ENCODE data around the gene DOLK. TPM values are rescaled to one million over a fixed set of nuclear protein-coding genes. Genes with fewer than 3 reads are reported as not detected.

The DOLK gene
- total RNA-seq, 1 experiment from 2014 or later, result 20.1 TPM

DNA sequence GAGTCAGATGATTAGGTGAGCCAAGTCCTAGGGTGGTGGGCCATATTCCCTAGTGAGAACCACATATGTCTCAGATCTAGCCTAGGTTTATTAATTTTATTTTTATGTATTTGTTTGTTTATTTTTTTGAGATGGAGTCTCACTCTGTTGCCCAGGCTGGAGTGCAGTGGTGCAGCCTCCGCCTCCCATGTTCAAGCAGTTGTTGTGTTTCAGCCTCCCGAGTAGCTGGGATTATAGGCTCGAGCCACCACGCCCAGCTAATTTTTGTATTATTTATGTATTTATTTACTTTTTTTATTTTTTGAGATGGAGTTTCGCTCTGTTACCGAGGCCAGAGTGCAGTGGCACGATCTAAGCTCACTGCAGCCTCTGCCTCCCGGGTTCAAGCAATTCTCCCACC is 36.1 kb upstream of the DOLK start:
- TF ChIP-seq, protein P1, sequence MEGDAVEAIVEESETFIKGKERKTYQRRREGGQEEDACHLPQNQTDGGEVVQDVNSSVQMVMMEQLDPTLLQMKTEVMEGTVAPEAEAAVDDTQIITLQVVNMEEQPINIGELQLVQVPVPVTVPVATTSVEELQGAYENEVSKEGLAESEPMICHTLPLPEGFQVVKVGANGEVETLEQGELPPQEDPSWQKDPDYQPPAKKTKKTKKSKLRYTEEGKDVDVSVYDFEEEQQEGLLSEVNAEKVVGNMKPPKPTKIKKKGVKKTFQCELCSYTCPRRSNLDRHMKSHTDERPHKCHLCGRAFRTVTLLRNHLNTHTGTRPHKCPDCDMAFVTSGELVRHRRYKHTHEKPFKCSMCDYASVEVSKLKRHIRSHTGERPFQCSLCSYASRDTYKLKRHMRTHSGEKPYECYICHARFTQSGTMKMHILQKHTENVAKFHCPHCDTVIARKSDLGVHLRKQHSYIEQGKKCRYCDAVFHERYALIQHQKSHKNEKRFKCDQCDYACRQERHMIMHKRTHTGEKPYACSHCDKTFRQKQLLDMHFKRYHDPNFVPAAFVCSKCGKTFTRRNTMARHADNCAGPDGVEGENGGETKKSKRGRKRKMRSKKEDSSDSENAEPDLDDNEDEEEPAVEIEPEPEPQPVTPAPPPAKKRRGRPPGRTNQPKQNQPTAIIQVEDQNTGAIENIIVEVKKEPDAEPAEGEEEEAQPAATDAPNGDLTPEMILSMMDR (conservative IDR thresholded peaks at IDR 0.05), result no peak
- WGBS (ENCODE audit: extremely low coverage, insufficient read length, low lambda C conversion rate), result no CpG with 5 or more reads among the region's 8 CpGs

More for the DNA sequence above, 36.1 kb upstream of the DOLK start:
- Histone ChIP-seq H4K91ac (ENCODE audit: insufficient read length, low read depth, low read length) (no peak overlapping the region), H3K27ac (ENCODE audit: insufficient read length, low read depth, low read length) (no peak overlapping the region), H3K23me2 (ENCODE audit: insufficient read length, low read depth, low read length, poor library complexity, severe bottlenecking) (no peaks in the 10 kb centered on the region), H3K9ac (ENCODE audit: extremely low read depth, insufficient read length, low read length) (no peak overlapping the region), H4K20me1 (ENCODE audit: control insufficient read depth, insufficient read depth, insufficient read length) (no peaks in the 10 kb centered on the region), H3K27me3 (ENCODE audit: insufficient read depth, low read length) (no peaks in the 10 kb centered on the region), H3K4ac (ENCODE audit: low read depth, low read length) (no peak overlapping the region), H3K23ac (ENCODE audit: insufficient read length, low read depth, low read length) (no peak overlapping the region), H2BK5ac (ENCODE audit: insufficient read length, low read length) (no peak overlapping the region), H3T11ph (ENCODE audit: low read length) (no peak overlapping the region), H3K9me3 (ENCODE audit: control insufficient read depth, low read depth, low read length) (no peaks in the 10 kb centered on the region), H2BK120ac (ENCODE audit: low read depth, low read length, poor library complexity, severe bottlenecking) (no peak overlapping the region), H3K4me1 (ENCODE audit: insufficient read depth, low read length) (no peaks in the 10 kb centered on the region), H2AK5ac (ENCODE audit: insufficient read length, low read length) (no peak overlapping the region), H3K18ac (ENCODE audit: insufficient read length, low read depth, low read length) (no peak overlapping the region), H3K14ac (ENCODE audit: insufficient read depth, low read length) (no peak overlapping the region), H2BK20ac (ENCODE audit: low read depth, low read length, poor library complexity, severe bottlenecking) (no peak overlapping the region), H2AFZ (ENCODE audit: low read length) (no peak overlapping the region), H3K4me2 (ENCODE audit: insufficient read depth, insufficient read length, low read length) (no peak overlapping the region), H4K8ac (replicated peaks; ENCODE audit: insufficient read length, low read depth, low read length) (no peak overlapping the region), H2BK15ac (ENCODE audit: low read depth, low read length) (no peak overlapping the region), H4K5ac (ENCODE audit: insufficient read length, low read depth, low read length) (no peak overlapping the region), H3K56ac (ENCODE audit: insufficient read length, low read depth, low read length) (no peak overlapping the region), H3K79me1 (ENCODE audit: insufficient read depth, low read depth, low read length, poor library complexity, severe bottlenecking) (no peaks in the 10 kb centered on the region), H3K79me2 (ENCODE audit: insufficient read depth, low read length) (no peaks in the 10 kb centered on the region), H2BK12ac (ENCODE audit: insufficient read length, low read depth, low read length) (no peak overlapping the region)
- Mint-ChIP-seq H3K27ac (no peak overlapping the region), H3K4me1 (no peaks in the 10 kb centered on the region), H3K9me3 (no peaks in the 10 kb centered on the region), H3K4me3 (no peak overlapping the region), H3K27me3 (ENCODE audit: low read depth) (no peaks in the 10 kb centered on the region), H3K36me3 (ENCODE audit: insufficient read depth in 1 of 3, low read depth in 3 of 3) (peaks cover 43 to 95% (median 92%) of the 10 kb centered on the region in 3 experiments; a peak in 6 of 7 replicates)
- no peak for DNase-seq
